ENCODE measurements around the gene ZNHIT6. TPM values are rescaled to one million over a fixed set of nuclear protein-coding genes. Genes with fewer than 3 reads are reported as not detected.
A peak's percentile ranks its signal among the peaks of the same experiment; 100 is the strongest.

Gene ZNHIT6
- total RNA-seq, 1 experiment from 2014 or later = 16.1 TPM

- Histone ChIP-seq H3K36me3 (ENCODE audit: low read depth) (peaks cover 30% of the 10 kb centered on the region), H3K9me2 (ENCODE audit: insufficient read depth) (no peaks in the 10 kb centered on the region), H2AFZ (no peak overlapping the region), H3K27me3 (ENCODE audit: insufficient read depth, low read depth) (no peaks in the 10 kb centered on the region), H3K9me3 (ENCODE audit: insufficient read depth, low read depth) (no peaks in the 10 kb centered on the region), H3K4me3 (no peak overlapping the region), H3K79me2 (ENCODE audit: low read depth) (no peaks in the 10 kb centered on the region), H3K4me1 (replicated peaks; ENCODE audit: insufficient read depth) (peaks cover 24% of the 10 kb centered on the region), H3K4me2 (no peak overlapping the region), H4K20me1 (ENCODE audit: insufficient read depth) (no peaks in the 10 kb centered on the region), H3F3A (ENCODE audit: insufficient read depth, low read depth) (peaks cover 17% of the 10 kb centered on the region; the same call in 1 of the 2 replicates), H3K27ac (no peak overlapping the region)
- DNase-seq = no peak
- TF ChIP-seq EZH2 (IDR thresholded peaks at IDR 0.05; ENCODE audit: low read depth) (no peak), CTCF (conservative IDR thresholded peaks at IDR 0.05) (no peak)
- CTCF ChIA-PET = no interaction called here
- POLR2A ChIA-PET (ENCODE audit: unreplicated experiment) = interaction anchor here (0.7 kb wide), 2 partner anchors 573 to 1174 kb away, joined by 5 to 7 read pairs; no protein-coding TSS in a partner anchor
- intact Hi-C loops (cut with micrococcal nuclease; ENCODE audit: unreplicated experiment) = no loop called here
- no TSS peak for BruUV-seq (replicated peaks)
Measured at GRCh38 chr1:85659174-85659573, 49.1 kb downstream of the ZNHIT6 start.

- Histone ChIP-seq H2AFZ (no peak overlapping the region), H3K27me3 (ENCODE audit: insufficient read depth, low read depth) (no peaks in the 10 kb centered on the region), H3K79me2 (ENCODE audit: low read depth) (no peaks in the 10 kb centered on the region), H3K4me2 (peak overlapping the region; percentile 8), H3K4me3 (no peak overlapping the region), H3K27ac (peak overlapping the region; percentile 31), H3K9me3 (ENCODE audit: insufficient read depth, low read depth) (0 out of 2 replicates have a peak, but pooled peaks cover 4% of the 10 kb centered on the region), H4K20me1 (ENCODE audit: insufficient read depth) (no peaks in the 10 kb centered on the region), H3K4me1 (replicated peaks; ENCODE audit: insufficient read depth) (peaks cover 24% of the 10 kb centered on the region), H3K36me3 (ENCODE audit: low read depth) (peaks cover 43% of the 10 kb centered on the region), H3F3A (ENCODE audit: insufficient read depth, low read depth) (peaks cover 17% of the 10 kb centered on the region; the same call in 1 of the 2 replicates), H3K9me2 (ENCODE audit: insufficient read depth) (no peaks in the 10 kb centered on the region)
- ChIA-PET CTCF (interaction anchor here (0.7 kb wide), 1 partner anchor 28 kb away, joined by 5 read pairs; no protein-coding TSS in a partner anchor), POLR2A (ENCODE audit: unreplicated experiment) (interaction anchor here (0.8 kb wide), 1 partner anchor 376 kb away, joined by 9 read pairs; no protein-coding TSS in a partner anchor)
- DNase-seq = peak in 1 of 2 experiments; percentile 40
- intact Hi-C loops (cut with micrococcal nuclease; ENCODE audit: unreplicated experiment) = no loop called here
- no TSS peak for BruUV-seq (replicated peaks)
- no peak for TF ChIP-seq CTCF (conservative IDR thresholded peaks at IDR 0.05)
- no peak for TF ChIP-seq EZH2 (IDR thresholded peaks at IDR 0.05; ENCODE audit: low read depth)
Measured at GRCh38 chr1:85656948-85657347, 51.3 kb downstream of the ZNHIT6 start.

GRCh38 chr1:85656256-85656655 lies 52.0 kb downstream of the ZNHIT6 start:
- peak overlapping the region; percentile 8 for H3K4me2 ChIP-seq
- H3K27ac ChIP-seq = peak overlapping the region; percentile 31
- no peak overlapping the region for H2AFZ ChIP-seq
- H4K20me1 ChIP-seq (ENCODE audit: insufficient read depth) = no peaks in the 10 kb centered on the region
- peaks cover 24% of the 10 kb centered on the region for H3K4me1 ChIP-seq (replicated peaks; ENCODE audit: insufficient read depth)
- H3F3A ChIP-seq (ENCODE audit: insufficient read depth, low read depth) = peaks cover 17% of the 10 kb centered on the region; the same call in 1 of the 2 replicates
- ChIA-PET POLR2A (ENCODE audit: unreplicated experiment) (no interaction called here), CTCF (no interaction called here)
- no peaks in the 10 kb centered on the region for H3K9me2 ChIP-seq (ENCODE audit: insufficient read depth)
- 0 out of 2 replicates have a peak, but pooled peaks cover 4% of the 10 kb centered on the region for H3K9me3 ChIP-seq (ENCODE audit: insufficient read depth, low read depth)
- H3K4me3 ChIP-seq = no peak overlapping the region
- BruUV-seq (replicated peaks) = no TSS peak
- TF ChIP-seq EZH2 (IDR thresholded peaks at IDR 0.05; ENCODE audit: low read depth) (no peak), CTCF (conservative IDR thresholded peaks at IDR 0.05) (no peak)
- H3K27me3 ChIP-seq (ENCODE audit: insufficient read depth, low read depth) = no peaks in the 10 kb centered on the region
- no peaks in the 10 kb centered on the region for H3K79me2 ChIP-seq (ENCODE audit: low read depth)
- intact Hi-C loops (cut with micrococcal nuclease; ENCODE audit: unreplicated experiment) = no loop called here
- peaks cover 44% of the 10 kb centered on the region for H3K36me3 ChIP-seq (ENCODE audit: low read depth)
- no peak for DNase-seq

All from PC-9 (cell line).